Transverse colon (tissue), 4 donors: Measurements from ENCODE around the gene CDC20.

ENCODE experiments used
- CTCF ChIP-seq, 5 experiments: fragments of 200-600 bp in 3 of 5; fragments of 450-650 bp in 2 of 5; sonication (generic) in 3 of 5; IDR thresholded peaks; 1 replicate in 2 of 5; 2 replicates in 3 of 5; pipeline ENCODE4 v1.5.1; 2016 to 2017; ENCODE audit warnings: antibody characterized with exemption in 5 of 5, inconsistent platforms in 3 of 5, mild to moderate bottlenecking in 2 of 5, moderate library complexity in 1 of 5
- EP300 ChIP-seq: sonication (generic); formaldehyde crosslinking; IDR thresholded peaks from one replicate; pipeline ENCODE4 v1.6.1; 2017; ENCODE audit warnings: antibody characterized with exemption, low read depth
- POLR2A ChIP-seq: fragments of 450-650 bp; IDR thresholded peaks from one replicate; pipeline ENCODE4 v1.6.1; 2016; ENCODE audit warnings: antibody characterized with exemption, mild to moderate bottlenecking, moderate library complexity
- POLR2AphosphoS5 ChIP-seq, 3 donors: sonication (generic); formaldehyde crosslinking; IDR thresholded peaks; one replicate each; pipeline ENCODE4 v1.6.1; 2016; ENCODE audit warnings: antibody characterized with exemption in 3 of 3

GRCh38 chr1:43319288-43319687 is 39.5 kb upstream of the CDC20 start:
- TF ChIP-seq POLR2AphosphoS5 (IDR thresholded peaks at IDR 0.05) (no peak), CTCF (IDR thresholded peaks at IDR 0.05) (no peak), EP300 (no peak), POLR2A (no peak)
